Testis (tissue), 3 donors: ENCODE results near the gene WHRN. TPM values are rescaled to one million over a fixed set of nuclear protein-coding genes. Genes with fewer than 3 reads are reported as not detected.

ENCODE experiments used
- DNase-seq: peaks from one replicate; pipeline ENCODE4 v3.0.0-alpha.2; 2019
- H3K27ac ChIP-seq, 2 donors: fragments of 200-600 bp; sonication (generic); one replicate each; pipeline ENCODE4 v1.5.1; 2019
- H3K27me3 ChIP-seq: fragments of 200-600 bp; sonication (generic); one replicate; pipeline ENCODE4 v1.5.1; 2019
- H3K36me3 ChIP-seq: fragments of 200-600 bp; sonication (generic); one replicate; pipeline ENCODE4 v1.5.1; 2017; ENCODE audit warnings: low read depth; ENCODE audit errors: missing control alignments
- H3K4me1 ChIP-seq: fragments of 200-600 bp; sonication (generic); one replicate; pipeline ENCODE4 v1.5.1; 2019
- H3K4me3 ChIP-seq, 2 donors: fragments of 200-600 bp; sonication (generic); one replicate each; pipeline ENCODE4 v1.5.1; 2017 to 2019
- H3K9me3 ChIP-seq: fragments of 200-600 bp; sonication (generic); one replicate; pipeline ENCODE4 v1.5.1; 2017
- POLR2A ChIP-seq: fragments of 450-650 bp; IDR thresholded peaks from one replicate; pipeline ENCODE4 v1.6.1; 2017; ENCODE audit warnings: antibody characterized with exemption, mild to moderate bottlenecking, moderate library complexity
- WGBS, 2 donors: methylation state at CpG; one replicate each; pipeline ENCODE4 v1.1.5; 2018; 5-methylcytosine and 5-hydroxymethylcytosine counted together
- intact Hi-C: fragments of 100-400 bp; cut with DNase I; formaldehyde crosslinking; loops from one replicate; pipeline ENCODE4 v1.15.1; 2023; ENCODE audit warnings: low total_unique reads
- polyA plus RNA-seq: library from polyadenylated mRNA; stranded (reverse); fragments of 350-450 nt; fragmentation: Illumina TruSeq; extraction: RNeasy Lipid Tissue Mini Kit (QIAGEN cat#74804); gene quantifications from one replicate; pipeline ENCODE4 v1.2.3, GENCODE V29; 2014; ENCODE audit warnings: low read depth, low replicate concordance; ENCODE audit not compliant: insufficient read depth
- total RNA-seq, 2 donors: library from RNA; depleted of rRNA; stranded (reverse); fragments of >200 nt; gene quantifications; one replicate each; pipeline ENCODE4 v1.2.3, GENCODE V29; 2016
- TF ChIP-seq, protein P1 (sequence below), 3 experiments: fragments of 450-650 bp in 2 of 3; fragments of 200-600 bp in 1 of 3; sonication (generic) in 1 of 3; IDR thresholded peaks; one replicate each; pipeline ENCODE4 v1.5.1; 2016 to 2019; ENCODE audit warnings: antibody characterized with exemption in 3 of 3, mild to moderate bottlenecking in 2 of 3, moderate library complexity in 1 of 3

WHRN gene
- total and polyA plus RNA-seq, 3 donors from 2014 or later = 70.3 to 208 (median 181) TPM

DNA sequence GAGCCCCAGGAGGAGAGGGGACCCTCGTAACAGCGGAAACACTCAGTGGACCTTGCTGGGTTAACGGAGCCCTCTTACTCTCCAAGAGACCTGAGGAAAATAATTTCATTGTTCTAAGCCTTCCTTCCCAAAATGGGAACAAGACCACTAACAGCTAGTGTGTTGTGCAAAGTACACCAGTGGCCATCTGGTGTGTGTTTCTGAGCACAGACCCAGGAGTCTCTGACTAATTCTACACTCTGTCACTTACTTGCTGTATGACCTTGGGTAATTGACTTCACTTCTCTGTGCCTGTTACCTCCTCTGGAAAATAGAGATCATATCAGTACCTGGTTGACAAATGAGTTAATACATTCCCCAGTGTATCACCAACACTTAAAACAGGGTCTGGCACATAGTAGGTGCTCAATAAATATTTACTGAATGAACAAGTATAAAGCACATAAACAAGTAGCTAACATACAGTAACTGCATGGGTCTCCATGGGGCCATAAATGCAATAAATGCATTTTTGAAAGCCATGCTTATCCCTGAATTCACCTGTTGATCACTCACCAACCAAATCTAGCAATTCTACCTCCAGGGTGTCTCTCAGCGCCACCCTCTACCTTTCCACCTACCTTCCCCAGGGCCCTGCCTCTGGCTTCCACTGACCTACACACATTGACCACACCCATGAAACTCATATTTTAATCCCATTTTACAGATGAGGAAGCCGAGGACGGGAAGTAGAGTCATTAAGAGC is 72.8 kb downstream of the WHRN start:
- Histone ChIP-seq H3K4me1 (no peaks in the 10 kb centered on the region), H3K4me3 (no peak overlapping the region), H3K36me3 (no peaks in the 10 kb centered on the region), H3K27ac (no peak overlapping the region), H3K9me3 (no peaks in the 10 kb centered on the region), H3K27me3 (no peaks in the 10 kb centered on the region)
- DNase-seq = no peak
- intact Hi-C loops = no loop called here
- TF ChIP-seq POLR2A = no peak
- TF ChIP-seq, protein P1, sequence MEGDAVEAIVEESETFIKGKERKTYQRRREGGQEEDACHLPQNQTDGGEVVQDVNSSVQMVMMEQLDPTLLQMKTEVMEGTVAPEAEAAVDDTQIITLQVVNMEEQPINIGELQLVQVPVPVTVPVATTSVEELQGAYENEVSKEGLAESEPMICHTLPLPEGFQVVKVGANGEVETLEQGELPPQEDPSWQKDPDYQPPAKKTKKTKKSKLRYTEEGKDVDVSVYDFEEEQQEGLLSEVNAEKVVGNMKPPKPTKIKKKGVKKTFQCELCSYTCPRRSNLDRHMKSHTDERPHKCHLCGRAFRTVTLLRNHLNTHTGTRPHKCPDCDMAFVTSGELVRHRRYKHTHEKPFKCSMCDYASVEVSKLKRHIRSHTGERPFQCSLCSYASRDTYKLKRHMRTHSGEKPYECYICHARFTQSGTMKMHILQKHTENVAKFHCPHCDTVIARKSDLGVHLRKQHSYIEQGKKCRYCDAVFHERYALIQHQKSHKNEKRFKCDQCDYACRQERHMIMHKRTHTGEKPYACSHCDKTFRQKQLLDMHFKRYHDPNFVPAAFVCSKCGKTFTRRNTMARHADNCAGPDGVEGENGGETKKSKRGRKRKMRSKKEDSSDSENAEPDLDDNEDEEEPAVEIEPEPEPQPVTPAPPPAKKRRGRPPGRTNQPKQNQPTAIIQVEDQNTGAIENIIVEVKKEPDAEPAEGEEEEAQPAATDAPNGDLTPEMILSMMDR (IDR thresholded peaks at IDR 0.05) = no peak
- 73 to 81% methylated on average over 6 of the region's 6 CpGs for WGBS, 2 donors

DNA sequence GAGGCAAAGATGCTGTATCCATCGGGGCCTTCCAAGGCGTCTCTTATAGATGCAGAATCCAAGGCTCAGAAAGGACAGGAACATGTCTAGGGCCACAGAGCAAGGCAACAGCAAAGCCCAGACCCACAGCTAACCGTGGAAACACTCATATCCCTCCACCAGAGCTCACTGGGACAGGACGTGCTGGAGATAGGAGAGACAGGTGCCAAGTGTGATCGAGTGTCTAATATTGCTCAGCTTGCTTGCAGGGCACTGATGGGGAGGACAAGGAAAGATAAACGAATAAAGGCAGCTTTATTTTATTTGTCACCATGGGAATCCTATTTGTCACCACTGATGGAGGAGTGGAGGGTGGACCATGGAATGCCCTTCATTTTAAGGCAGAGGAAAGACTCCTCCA is 73.5 kb downstream of the WHRN start:
- no peaks in the 10 kb centered on the region for H3K27me3 ChIP-seq

DNA sequence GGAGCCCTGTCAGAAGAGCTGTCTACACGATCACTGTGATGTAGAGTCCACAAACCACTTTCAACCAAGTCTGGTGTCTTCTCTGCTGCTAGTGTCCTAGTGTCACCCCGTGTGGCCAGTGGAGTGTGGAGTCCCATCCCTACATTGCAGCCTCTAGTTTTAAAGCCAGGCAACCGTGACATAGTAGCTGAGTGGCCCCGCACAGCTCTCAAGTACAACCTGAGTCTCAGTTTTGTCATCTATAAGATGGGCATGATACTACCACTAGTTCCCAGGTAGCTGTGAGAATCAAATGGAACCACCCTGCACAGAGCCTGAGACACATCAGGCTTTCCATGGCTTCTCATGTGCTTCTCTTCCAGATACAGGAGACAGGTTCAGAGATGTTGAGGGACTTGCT is 74.3 kb downstream of the WHRN start:
- Histone ChIP-seq H3K27ac (no peak overlapping the region), H3K9me3 (no peaks in the 10 kb centered on the region), H3K36me3 (no peaks in the 10 kb centered on the region), H3K4me3 (no peak overlapping the region), H3K27me3 (no peaks in the 10 kb centered on the region), H3K4me1 (no peaks in the 10 kb centered on the region)
- no peak for DNase-seq
- TF ChIP-seq POLR2A = no peak
- 91 to 96% methylated on average over 2 to 4 of the region's 4 CpGs for WGBS, 2 donors
- intact Hi-C loops = no loop called here

More for the DNA sequence above, 73.5 kb downstream of the WHRN start:
- WGBS, 2 donors = 75 to 82% methylated on average over 6 of the region's 6 CpGs
- no peak overlapping the region for H3K27ac ChIP-seq
- intact Hi-C loops = no loop called here
- no peak overlapping the region for H3K4me3 ChIP-seq
- H3K36me3 ChIP-seq = no peaks in the 10 kb centered on the region
- no peaks in the 10 kb centered on the region for H3K9me3 ChIP-seq
- DNase-seq = peak; percentile 54
- TF ChIP-seq, protein P1 (IDR thresholded peaks at IDR 0.05) = no peak
- no peak for TF ChIP-seq POLR2A
- H3K4me1 ChIP-seq = no peaks in the 10 kb centered on the region

- Histone ChIP-seq H3K27me3 (no peaks in the 10 kb centered on the region), H3K36me3 (no peaks in the 10 kb centered on the region), H3K9me3 (no peaks in the 10 kb centered on the region), H3K4me3 (no peak overlapping the region), H3K27ac (no peak overlapping the region), H3K4me1 (no peaks in the 10 kb centered on the region)
- WGBS, 2 donors = 82 to 90% methylated on average over 5 of the region's 5 CpGs
- no peak for DNase-seq
- intact Hi-C loops = no loop called here
- TF ChIP-seq, protein P1 (IDR thresholded peaks at IDR 0.05) = no peak
- TF ChIP-seq POLR2A = no peak
Measured at GRCh38 chr9:114430457-114430856, 74.8 kb downstream of the WHRN start.

DNA sequence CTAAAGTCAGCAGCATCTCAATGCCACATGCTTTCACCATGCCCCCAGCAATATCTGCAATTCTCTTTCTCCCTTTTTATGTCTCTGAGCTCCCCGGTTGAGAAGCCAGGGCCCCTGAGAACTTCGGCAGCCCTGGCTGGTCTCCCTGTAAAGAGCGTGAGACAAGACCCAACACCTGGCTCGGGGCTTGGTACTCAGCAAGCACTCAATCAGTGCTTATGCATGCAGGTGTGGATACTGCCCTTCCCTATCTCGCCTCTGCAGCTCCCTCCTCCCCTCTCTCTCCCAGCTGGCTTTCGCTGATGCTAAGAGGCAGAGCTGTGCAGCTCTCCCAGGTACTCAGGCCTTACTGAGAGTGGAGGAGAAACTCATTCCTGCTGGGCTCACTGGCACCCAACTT is 75.8 kb downstream of the WHRN start:
- WGBS, 2 donors = 71 to 85% methylated on average over 6 of the region's 6 CpGs
- Histone ChIP-seq H3K27ac (no peak overlapping the region), H3K4me3 (no peak overlapping the region), H3K27me3 (no peaks in the 10 kb centered on the region), H3K9me3 (no peaks in the 10 kb centered on the region), H3K36me3 (no peaks in the 10 kb centered on the region), H3K4me1 (no peaks in the 10 kb centered on the region)
- TF ChIP-seq, protein P1 (IDR thresholded peaks at IDR 0.05) = no peak
- intact Hi-C loops = no loop called here
- no peak for DNase-seq
